IMR-90 (cell line): ENCODE data around the gene BCAS4. TPM values are rescaled to one million over a fixed set of nuclear protein-coding genes. Genes with fewer than 3 reads are reported as not detected.
A peak's percentile ranks its signal among the peaks of the same experiment; 100 is the strongest.

Source experiments
- ATAC-seq: fragments of 200-7000 bp; cut with Tn5 transposase; 2 replicates; pipeline ENCODE4 v1.9.1; 2020; ENCODE audit warnings: low read depth, mild to moderate bottlenecking, moderate library complexity
- BruUV-seq: library from RNA; stranded (reverse); fragments of 400-500 nt; replicated peaks from 2 replicates; lab custom pipeline; 2021; lab: Mats Ljungman, UMichigan
- CTCF ChIA-PET: fragments of 300-600 bp; formaldehyde crosslinking; extraction: SDS; loops from one replicate; lab custom pipeline; 2021; ENCODE audit warnings: antibody characterized with exemption; lab: Yijun Ruan, JAX
- POLR2A ChIA-PET: fragments of 300-600 bp; sonication (Branson Sonifier 250); formaldehyde crosslinking; loops from one replicate; lab custom pipeline; 2022; ENCODE audit warnings: antibody characterized with exemption; ENCODE audit not compliant: unreplicated experiment; lab: Charles Lee
- DNase-seq: peaks from one replicate; pipeline ENCODE4 v3.0.0; 2013
- H2AFZ ChIP-seq: replicated peaks from 2 replicates; pipeline ENCODE3; 2013; ENCODE audit warnings: low read length, mild to moderate bottlenecking; ENCODE audit not compliant: poor library complexity
- H2AK5ac ChIP-seq: 2 replicates; pipeline ENCODE4 v1.6.1; 2013; ENCODE audit warnings: low read depth, low read length, inconsistent platforms
- H2AK9ac ChIP-seq: replicated peaks from 2 replicates; pipeline ENCODE3; 2013; ENCODE audit warnings: mild to moderate bottlenecking, low read depth, low read length, moderate library complexity; ENCODE audit not compliant: poor library complexity
- H2BK120ac ChIP-seq: 2 replicates; pipeline ENCODE4 v1.6.1; 2013; ENCODE audit warnings: low read depth, low read length, inconsistent platforms
- H2BK15ac ChIP-seq: 3 replicates; pipeline ENCODE4 v1.6.1; 2013; ENCODE audit warnings: low read depth, low read length, inconsistent platforms
- H2BK20ac ChIP-seq: 2 replicates; pipeline ENCODE4 v1.6.1; 2013; ENCODE audit warnings: low read depth, mild to moderate bottlenecking, inconsistent platforms, low read length, moderate library complexity
- H2BK5ac ChIP-seq: 2 replicates; pipeline ENCODE4 v1.6.1; 2013; ENCODE audit warnings: mild to moderate bottlenecking, low read depth, low read length, inconsistent platforms; ENCODE audit not compliant: poor library complexity, severe bottlenecking
- H3K14ac ChIP-seq: replicated peaks from 2 replicates; pipeline ENCODE4 v1.6.1; 2013; ENCODE audit warnings: low read depth, low read length, inconsistent platforms
- H3K18ac ChIP-seq: 2 replicates; pipeline ENCODE4 v1.6.1; 2013; ENCODE audit warnings: low read depth, low read length, control low read depth
- H3K23ac ChIP-seq: 2 replicates; pipeline ENCODE4 v1.6.1; 2013; ENCODE audit warnings: low read depth, low read length, inconsistent platforms
- H3K27ac ChIP-seq: 2 replicates; pipeline ENCODE4 v1.5.1; 2013; ENCODE audit warnings: mild to moderate bottlenecking, control low read depth, low read length; ENCODE audit not compliant: insufficient read depth
- H3K27me3 ChIP-seq: 2 replicates; pipeline ENCODE4 v1.6.1; 2013; ENCODE audit warnings: low read length; ENCODE audit not compliant: control insufficient read depth, insufficient read depth
- H3K36me3 ChIP-seq: 2 replicates; pipeline ENCODE4 v1.6.1; 2013; ENCODE audit warnings: low read length, mixed read lengths; ENCODE audit not compliant: control insufficient read depth, insufficient read depth
- H3K4ac ChIP-seq: 2 replicates; pipeline ENCODE4 v1.6.1; 2013; ENCODE audit warnings: low read depth, low read length, inconsistent platforms
- H3K4me1 ChIP-seq: 2 replicates; pipeline ENCODE4 v1.6.1; 2013; ENCODE audit warnings: low read length, mixed read lengths; ENCODE audit not compliant: control insufficient read depth, insufficient read depth
- H3K4me2 ChIP-seq: 2 replicates; pipeline ENCODE4 v1.6.1; 2013; ENCODE audit warnings: low read depth, mild to moderate bottlenecking, control low read depth, low read length, moderate library complexity
- H3K4me3 ChIP-seq: 2 replicates; pipeline ENCODE4 v1.5.1; 2013; ENCODE audit warnings: low read depth, mild to moderate bottlenecking, control low read depth, low read length, moderate library complexity; ENCODE audit not compliant: insufficient read depth
- H3K56ac ChIP-seq: 2 replicates; pipeline ENCODE4 v1.6.1; 2013; ENCODE audit warnings: low read length, inconsistent platforms; ENCODE audit not compliant: insufficient read depth; ENCODE audit errors: extremely low read depth
- H3K79me1 ChIP-seq, 2 experiments: 2 replicates each; pipeline ENCODE4 v1.6.1; 2013; ENCODE audit warnings: low read length in 2 of 2, inconsistent platforms in 1 of 2, low read depth in 1 of 2
- H3K9ac ChIP-seq: 2 replicates; pipeline ENCODE4 v1.6.1; 2013; ENCODE audit warnings: low read depth, low read length, control low read depth
- H3K9me1 ChIP-seq: 2 replicates; pipeline ENCODE4 v1.6.1; 2013; ENCODE audit warnings: low read length, inconsistent platforms; ENCODE audit not compliant: insufficient read depth
- H3K9me3 ChIP-seq: 2 replicates; pipeline ENCODE4 v1.6.1; 2013; ENCODE audit warnings: low read length; ENCODE audit not compliant: control insufficient read depth, insufficient read depth
- H4K20me1 ChIP-seq: 2 replicates; pipeline ENCODE4 v1.6.1; 2013; ENCODE audit warnings: low read length, inconsistent platforms; ENCODE audit not compliant: insufficient read depth
- H4K5ac ChIP-seq: 2 replicates; pipeline ENCODE4 v1.6.1; 2013; ENCODE audit warnings: mild to moderate bottlenecking, low read depth, low read length, control low read depth
- H4K8ac ChIP-seq, 2 experiments: 2 replicates each; pipeline ENCODE4 v1.6.1; 2013; ENCODE audit warnings: low read depth in 2 of 2, low read length in 2 of 2, control low read depth in 1 of 2, inconsistent platforms in 1 of 2
- H4K91ac ChIP-seq: 2 replicates; pipeline ENCODE4 v1.6.1; 2013; ENCODE audit warnings: low read depth, low read length, inconsistent platforms; ENCODE audit not compliant: insufficient read depth
- BHLHE40 ChIP-seq: fragments of 150-350 bp; IDR thresholded peaks from 2 replicates; pipeline ENCODE4 v1.6.1; 2016; ENCODE audit warnings: mild to moderate bottlenecking, low read depth, low read length
- CEBPB ChIP-seq: IDR thresholded peaks from 2 replicates; pipeline ENCODE4 v1.6.1; 2012; ENCODE audit warnings: low read depth, low read length, improper control_type of control experiment
- CHD1 ChIP-seq: IDR thresholded peaks from 2 replicates; pipeline ENCODE4 v1.6.1; 2012; ENCODE audit warnings: low read depth, low read length, improper control_type of control experiment
- CTCF ChIP-seq: conservative IDR thresholded peaks from 2 replicates; pipeline ENCODE4 v1.5.1; 2012; ENCODE audit warnings: mild to moderate bottlenecking, low read depth, low read length, improper control_type of control experiment
- ELK1 ChIP-seq: fragments of 150-350 bp; IDR thresholded peaks from 2 replicates; pipeline ENCODE4 v1.6.1; 2016; ENCODE audit warnings: low read depth, mild to moderate bottlenecking, low read length, moderate library complexity, borderline replicate concordance
- FOS ChIP-seq: fragments of 150-350 bp; IDR thresholded peaks from 2 replicates; pipeline ENCODE4 v1.6.1; 2016; ENCODE audit warnings: low read depth, low read length
- MAFK ChIP-seq: IDR thresholded peaks from 2 replicates; pipeline ENCODE4 v1.6.1; 2012; ENCODE audit warnings: low read depth, low read length, improper control_type of control experiment
- MAZ ChIP-seq: IDR thresholded peaks from 2 replicates; pipeline ENCODE4 v1.6.1; 2012; ENCODE audit warnings: low read depth, mild to moderate bottlenecking, low read length, improper control_type of control experiment, moderate library complexity, borderline replicate concordance
- MXI1 ChIP-seq: IDR thresholded peaks from 2 replicates; pipeline ENCODE4 v1.6.1; 2012; ENCODE audit warnings: low read depth, mild to moderate bottlenecking, low read length, moderate library complexity, borderline replicate concordance
- NFE2L2 ChIP-seq: fragments of 150-350 bp; IDR thresholded peaks from 2 replicates; pipeline ENCODE4 v1.6.1; 2016; ENCODE audit warnings: low read depth, mild to moderate bottlenecking, low read length
- POLR2A ChIP-seq: IDR thresholded peaks from 2 replicates; pipeline ENCODE4 v1.6.1; 2012; ENCODE audit warnings: mild to moderate bottlenecking, low read depth, low read length
- RAD21 ChIP-seq: IDR thresholded peaks from 2 replicates; pipeline ENCODE4 v1.6.1; 2012; ENCODE audit warnings: low read length, improper control_type of control experiment
- RCOR1 ChIP-seq: IDR thresholded peaks from 2 replicates; pipeline ENCODE4 v1.6.1; 2012; ENCODE audit warnings: mild to moderate bottlenecking, low read length, improper control_type of control experiment; ENCODE audit not compliant: insufficient replicate concordance
- RFX5 ChIP-seq: IDR thresholded peaks from 2 replicates; pipeline ENCODE4 v1.8.0; 2012; ENCODE audit warnings: low read depth, mild to moderate bottlenecking, low read length, moderate library complexity
- SMC3 ChIP-seq: fragments of 150-350 bp; IDR thresholded peaks from 2 replicates; pipeline ENCODE4 v1.6.1; 2016; ENCODE audit warnings: low read depth, mild to moderate bottlenecking, antibody characterized with exemption, low read length, moderate library complexity
- WGBS, 2 experiments: methylation state at CpG; one replicate each; pipeline versions ENCODE4 v1.1.5 to v1.1.7; 2013; ENCODE audit warnings: missing lambda C conversion rate in 2 of 2; ENCODE audit not compliant: insufficient read length in 1 of 2; ENCODE audit errors: extremely low coverage in 2 of 2; 5-methylcytosine and 5-hydroxymethylcytosine counted together
- dilution Hi-C: fragments of 300-500 bp; cut with HindIII; formaldehyde crosslinking; loops from one replicate; pipeline ENCODE4 v1.14.3; 2018; ENCODE audit warnings: low sequenced_read_pairs; ENCODE audit not compliant: unreplicated experiment
- in situ Hi-C: fragments of 300-500 bp; cut with MboI; formaldehyde crosslinking; loops from 3 replicates; pipeline ENCODE4 v1.14.3; 2019; ENCODE audit warnings: low sequenced_read_pairs, inconsistent platforms, mixed read lengths
- intact Hi-C: fragments of 100-400 bp; cut with micrococcal nuclease; formaldehyde crosslinking; loops from 2 replicates; pipeline ENCODE4 v1.10.0; 2022
- polyA plus RNA-seq, 3 experiments: library from polyadenylated mRNA; depleted of rRNA; stranded (reverse); fragments of >200 nt; gene quantifications; 2 replicates each; pipeline ENCODE4 v1.2.3, GENCODE V29; 2012; ENCODE audit warnings: low replicate concordance in 1 of 3
- total RNA-seq: library from RNA; depleted of rRNA; stranded (reverse); fragments of >200 nt; gene quantifications from 2 replicates; pipeline ENCODE4 v1.2.3, GENCODE V29; 2012
- TF ChIP-seq, protein P1 (sequence below): fragments of 150-350 bp; IDR thresholded peaks from 2 replicates; pipeline ENCODE4 v1.6.1; 2017; ENCODE audit warnings: mild to moderate bottlenecking, antibody characterized with exemption, low read length, low read depth

The BCAS4 gene
- total and polyA plus RNA-seq, 2 of the 4 experiments (the other 2 are of a cell fraction): 42.7 to 47.5 TPM

GRCh38 chr20:50831622-50832021 is 36.8 kb downstream of the BCAS4 start:
- Histone ChIP-seq H3K9me3 (no peaks in the 10 kb centered on the region), H2BK5ac (no peak overlapping the region), H3K9ac (no peak overlapping the region), H3K27ac (no peak overlapping the region), H4K91ac (no peak overlapping the region), H4K20me1 (no peaks in the 10 kb centered on the region), H2AK9ac (peak overlapping the region; percentile 72), H3K4me3 (no peak overlapping the region), H3K36me3 (peaks cover 15% of the 10 kb centered on the region), H3K23ac (no peak overlapping the region), H3K27me3 (no peaks in the 10 kb centered on the region), H3K79me1 (peaks cover 0 to 7% of the 10 kb centered on the region in 2 experiments; a peak in 2 of 4 replicates), H3K14ac (no peak overlapping the region), H3K56ac (no peak overlapping the region), H3K4me1 (peaks cover under 1% of the 10 kb centered on the region; the same call in 1 of the 2 replicates), H3K18ac (no peak overlapping the region), H2AFZ (no peak overlapping the region), H4K5ac (no peak overlapping the region), H3K9me1 (peaks cover 13% of the 10 kb centered on the region; the same call in 1 of the 2 replicates), H2BK20ac (no peak overlapping the region), H4K8ac (no peak overlapping the region), H2BK120ac (no peak overlapping the region), H2AK5ac (no peak overlapping the region), H2BK15ac (no peak overlapping the region), H3K4ac (no peak overlapping the region), H3K4me2 (no peak overlapping the region)
- ChIA-PET POLR2A (no interaction called here), CTCF (no interaction called here)
- dilution Hi-C loops (no loop called here), in situ Hi-C loops (no loop called here), intact Hi-C loops (no loop called here)
- no peak for DNase-seq
- BruUV-seq: no TSS peak
- TF ChIP-seq MAFK (no peak), MAZ (no peak), POLR2A (no peak), BHLHE40 (no peak), CTCF (no peak), ELK1 (no peak), FOS (no peak), CEBPB (no peak), MXI1 (no peak), RAD21 (no peak), CHD1 (no peak), RFX5 (no peak), NFE2L2 (no peak), SMC3 (no peak), RCOR1 (no peak)
- TF ChIP-seq, protein P1, sequence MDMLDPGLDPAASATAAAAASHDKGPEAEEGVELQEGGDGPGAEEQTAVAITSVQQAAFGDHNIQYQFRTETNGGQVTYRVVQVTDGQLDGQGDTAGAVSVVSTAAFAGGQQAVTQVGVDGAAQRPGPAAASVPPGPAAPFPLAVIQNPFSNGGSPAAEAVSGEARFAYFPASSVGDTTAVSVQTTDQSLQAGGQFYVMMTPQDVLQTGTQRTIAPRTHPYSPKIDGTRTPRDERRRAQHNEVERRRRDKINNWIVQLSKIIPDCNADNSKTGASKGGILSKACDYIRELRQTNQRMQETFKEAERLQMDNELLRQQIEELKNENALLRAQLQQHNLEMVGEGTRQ: no peak
- 76% methylated on average over 2 of the region's 6 CpGs; no CpG with 5 or more reads in 1 of the 2 experiments for WGBS, 2 experiments
- ATAC-seq: no peak
